ENCODE measurements around the gene ATP5F1D. TPM values are rescaled to one million over a fixed set of nuclear protein-coding genes. Genes with fewer than 3 reads are reported as not detected.
A peak's percentile ranks its signal among the peaks of the same experiment; 100 is the strongest.

The ATP5F1D gene
- total and polyA plus RNA-seq, 2 donors (not counting 1 experiment from before 2014, with no cell fraction given) = 150 to 166 TPM

DNA sequence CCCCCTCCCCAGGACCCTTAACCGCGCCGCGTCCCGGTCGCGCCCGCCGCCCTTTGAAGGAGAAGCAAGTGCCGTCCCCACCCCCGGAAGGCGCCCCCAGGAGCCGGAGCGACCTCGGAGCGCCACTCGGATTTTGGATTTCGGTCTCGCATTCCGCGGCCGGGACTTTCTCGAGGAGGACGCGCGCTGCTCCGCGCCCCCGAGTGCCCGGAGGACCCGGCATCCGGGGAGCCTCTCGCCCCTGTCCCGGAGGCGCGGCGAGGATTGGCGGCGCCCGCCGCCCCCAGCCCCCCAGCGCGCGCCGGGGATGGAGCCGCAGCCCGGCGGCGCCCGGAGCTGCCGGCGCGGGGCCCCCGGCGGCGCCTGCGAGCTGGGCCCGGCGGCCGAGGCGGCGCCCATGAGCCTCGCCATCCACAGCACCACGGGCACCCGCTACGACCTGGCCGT, 8.5 kb downstream of the ATP5F1D start:
- peak overlapping the region; percentile 86 for H3K9ac ChIP-seq (ENCODE audit: low read length)
- peak overlapping the region in 4 of 5 experiments; percentile 72 to 92 (median 88) for H3K4me3 ChIP-seq (ENCODE audit: control extremely low read depth in 1 of 5, extremely low read depth in 1 of 5, insufficient read depth in 1 of 5, low read depth in 2 of 5, low read length in 4 of 5)
- peaks cover 47% of the 10 kb centered on the region for H3K79me2 ChIP-seq (ENCODE audit: control insufficient read depth, insufficient read depth, low read length)
- peak overlapping the region; percentile 86 for H3K4me3 Mint-ChIP-seq
- H3K27ac ChIP-seq (ENCODE audit: low read length in 2 of 2) = peak overlapping the region; percentile 72 to 87
- TF ChIP-seq, protein P1, sequence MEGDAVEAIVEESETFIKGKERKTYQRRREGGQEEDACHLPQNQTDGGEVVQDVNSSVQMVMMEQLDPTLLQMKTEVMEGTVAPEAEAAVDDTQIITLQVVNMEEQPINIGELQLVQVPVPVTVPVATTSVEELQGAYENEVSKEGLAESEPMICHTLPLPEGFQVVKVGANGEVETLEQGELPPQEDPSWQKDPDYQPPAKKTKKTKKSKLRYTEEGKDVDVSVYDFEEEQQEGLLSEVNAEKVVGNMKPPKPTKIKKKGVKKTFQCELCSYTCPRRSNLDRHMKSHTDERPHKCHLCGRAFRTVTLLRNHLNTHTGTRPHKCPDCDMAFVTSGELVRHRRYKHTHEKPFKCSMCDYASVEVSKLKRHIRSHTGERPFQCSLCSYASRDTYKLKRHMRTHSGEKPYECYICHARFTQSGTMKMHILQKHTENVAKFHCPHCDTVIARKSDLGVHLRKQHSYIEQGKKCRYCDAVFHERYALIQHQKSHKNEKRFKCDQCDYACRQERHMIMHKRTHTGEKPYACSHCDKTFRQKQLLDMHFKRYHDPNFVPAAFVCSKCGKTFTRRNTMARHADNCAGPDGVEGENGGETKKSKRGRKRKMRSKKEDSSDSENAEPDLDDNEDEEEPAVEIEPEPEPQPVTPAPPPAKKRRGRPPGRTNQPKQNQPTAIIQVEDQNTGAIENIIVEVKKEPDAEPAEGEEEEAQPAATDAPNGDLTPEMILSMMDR (IDR thresholded peaks at IDR 0.05) = no peak
- TF ChIP-seq EZH2 (IDR thresholded peaks at IDR 0.05; ENCODE audit: borderline replicate concordance, insufficient read depth, low read depth, low read length, poor library complexity, severe bottlenecking) = no peak
- peak overlapping the region; percentile 98 for H3K4me2 ChIP-seq (replicated peaks; ENCODE audit: low read depth, low read length, poor library complexity, severe bottlenecking)
- no peak for ATAC-seq (ENCODE audit: low read depth)
- H3K4me1 Mint-ChIP-seq = peaks cover 31% of the 10 kb centered on the region
- H3K27me3 Mint-ChIP-seq = no peaks in the 10 kb centered on the region
- peaks cover 48% of the 10 kb centered on the region for H4K20me1 ChIP-seq (ENCODE audit: control insufficient read depth, insufficient read depth, low read length, poor library complexity, severe bottlenecking)
- no peak overlapping the region for H2AFZ ChIP-seq (ENCODE audit: insufficient read depth, low read depth, low read length, poor library complexity, severe bottlenecking)
- whole genome bisulfite sequencing (ENCODE audit: insufficient coverage) = under 1% methylated on average over 67 of the region's 67 CpGs
- peak overlapping the region; percentile 92 for H3K27ac Mint-ChIP-seq
- no peaks in the 10 kb centered on the region for H3K9me3 ChIP-seq (ENCODE audit: control extremely low read depth in 1 of 3, control insufficient read depth in 2 of 3, insufficient read depth in 1 of 3, low read length in 2 of 3)
- peaks cover 0 to 22% of the 10 kb centered on the region in 2 experiments for H3K36me3 ChIP-seq (replicated peaks in 1 of 2; ENCODE audit: control extremely low read depth in 1 of 2, control insufficient read depth in 1 of 2, extremely low read depth in 1 of 2, insufficient read depth in 2 of 2, low read length in 1 of 2)
- H3K4me1 ChIP-seq (ENCODE audit: control insufficient read depth in 2 of 2, insufficient read depth in 2 of 2, low read length in 2 of 2) = peaks cover 29 to 56% of the 10 kb centered on the region in 2 donors
- DNase-seq = no peak
- POLR2A ChIA-PET = interaction anchor here (1.0 to 2.5 kb wide), 3 partner anchors 9 to 15 kb away, joined by 7 to 33 read pairs (median 10); no protein-coding TSS in a partner anchor
- H3K9me3 Mint-ChIP-seq (ENCODE audit: insufficient read depth) = no peaks in the 10 kb centered on the region
- CTCF ChIA-PET = interaction anchor here (2.3 kb wide), 1 partner anchor 17 kb away, joined by 31 read pairs; no protein-coding TSS in a partner anchor
- intact Hi-C loops (cut with micrococcal nuclease) = loop anchor here (1.0 to 10.0 kb wide), 5 partner anchors 11 to 1935 kb away; partner anchors contain the start of genes CNN2, NCLN, RNU6-2 and TMEM259
- H3K27me3 ChIP-seq (replicated peaks in 1 of 4; ENCODE audit: control extremely low read depth in 1 of 4, control insufficient read depth in 3 of 4, insufficient read depth in 4 of 4, low read length in 3 of 4) = no peaks in the 10 kb centered on the region
